Stimulated activated CD8-positive, alpha-beta memory T cell treated with anti-CD3 and anti-CD28 coated beads, Interleukin-7, amount 100 ng/mL, for 1 hour (primary cell): ENCODE data around the gene MBNL2.

ENCODE experiments used
- DNase-seq, 2 donors: peaks; one replicate each; pipeline ENCODE4 v3.0.0-alpha.2; 2020; ENCODE audit warnings: low read depth in 2 of 2

The MBNL2 gene

GRCh38 chr13:97234236-97234635, 12.1 kb downstream of the MBNL2 start:
- no peak for DNase-seq

GRCh38 chr13:97234742-97235141, 12.6 kb downstream of the MBNL2 start:
- DNase-seq = no peak

GRCh38 chr13:97235549-97236231, 13.6 kb downstream of the MBNL2 start:
- DNase-seq = no peak

- DNase-seq = no peak
These were observed 15.3 kb downstream of the MBNL2 start for GRCh38 chr13:97237388-97237787.

GRCh38 chr13:97238432-97238831, 16.3 kb downstream of the MBNL2 start:
- no peak for DNase-seq

- no peak for DNase-seq
These were observed 16.8 kb downstream of the MBNL2 start for GRCh38 chr13:97238883-97239282.

GRCh38 chr13:97239306-97239705, 17.2 kb downstream of the MBNL2 start:
- no peak for DNase-seq

GRCh38 chr13:97239943-97240787, 18.0 kb downstream of the MBNL2 start:
- DNase-seq = no peak

- DNase-seq = no peak
These were observed 18.9 kb downstream of the MBNL2 start for GRCh38 chr13:97240788-97241734.

GRCh38 chr13:97241761-97242160, 19.6 kb downstream of the MBNL2 start:
- DNase-seq = no peak

- DNase-seq = no peak
These were observed 20.8 kb downstream of the MBNL2 start for GRCh38 chr13:97242755-97243497.

GRCh38 chr13:97243915-97244781, 22.0 kb downstream of the MBNL2 start:
- DNase-seq = no peak

- no peak for DNase-seq
These were observed 22.9 kb downstream of the MBNL2 start for GRCh38 chr13:97245011-97245410.

- no peak for DNase-seq
These were observed 24.5 kb downstream of the MBNL2 start for GRCh38 chr13:97246596-97247158.

GRCh38 chr13:97248243-97248642, 26.1 kb downstream of the MBNL2 start:
- no peak for DNase-seq

GRCh38 chr13:97249093-97249795, 27.1 kb downstream of the MBNL2 start:
- DNase-seq = no peak

GRCh38 chr13:97249796-97250495, 27.8 kb downstream of the MBNL2 start:
- no peak for DNase-seq

GRCh38 chr13:97250560-97250959, 28.4 kb downstream of the MBNL2 start:
- no peak for DNase-seq

- DNase-seq = no peak
These were observed 30.6 kb downstream of the MBNL2 start for GRCh38 chr13:97252735-97253134.
